HG03139 (cell line): ENCODE results near the gene AADACL3.
"Not testable (repeated sequence)": the region's sequence is repeated elsewhere in the genome, so short reads cannot be mapped to it uniquely, and the experiment has no call there.

Experiments
- ATAC-seq: cut with Tn5 transposase; IDR thresholded peaks from one replicate; pipeline ENCODE4 v1.9.1; 2021; ENCODE audit not compliant: unreplicated experiment

The AADACL3 gene, protein sequence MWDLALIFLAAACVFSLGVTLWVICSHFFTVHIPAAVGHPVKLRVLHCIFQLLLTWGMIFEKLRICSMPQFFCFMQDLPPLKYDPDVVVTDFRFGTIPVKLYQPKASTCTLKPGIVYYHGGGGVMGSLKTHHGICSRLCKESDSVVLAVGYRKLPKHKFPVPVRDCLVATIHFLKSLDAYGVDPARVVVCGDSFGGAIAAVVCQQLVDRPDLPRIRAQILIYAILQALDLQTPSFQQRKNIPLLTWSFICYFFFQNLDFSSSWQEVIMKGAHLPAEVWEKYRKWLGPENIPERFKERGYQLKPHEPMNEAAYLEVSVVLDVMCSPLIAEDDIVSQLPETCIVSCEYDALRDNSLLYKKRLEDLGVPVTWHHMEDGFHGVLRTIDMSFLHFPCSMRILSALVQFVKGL

GRCh38 chr1:12715896-12716437, at the start of gene AADACL3:
AADACL3 (plus strand) TSS chr1:12716110; CDS start chr1:12716177, 67 bp downstream.
- no peak for ATAC-seq

DNA sequence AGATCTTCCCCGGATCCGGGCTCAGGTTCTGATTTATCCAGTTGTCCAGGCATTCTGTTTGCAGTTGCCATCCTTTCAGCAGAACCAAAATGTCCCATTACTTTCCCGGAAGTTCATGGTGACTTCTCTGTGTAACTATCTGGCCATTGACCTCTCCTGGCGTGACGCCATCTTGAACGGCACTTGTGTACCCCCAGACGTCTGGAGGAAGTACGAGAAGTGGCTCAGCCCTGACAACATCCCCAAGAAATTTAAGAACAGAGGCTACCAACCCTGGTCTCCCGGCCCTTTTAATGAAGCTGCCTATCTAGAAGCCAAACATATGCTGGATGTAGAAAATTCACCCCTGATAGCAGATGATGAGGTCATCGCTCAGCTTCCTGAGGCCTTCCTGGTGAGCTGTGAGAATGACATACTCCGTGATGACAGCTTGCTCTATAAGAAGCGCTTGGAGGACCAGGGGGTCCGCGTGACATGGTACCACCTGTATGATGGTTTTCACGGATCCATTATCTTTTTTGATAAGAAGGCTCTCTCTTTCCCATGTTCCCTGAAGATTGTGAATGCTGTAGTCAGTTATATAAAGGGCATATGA, 49.7 kb upstream of the AADACL3 start:
- no peak for ATAC-seq

DNA sequence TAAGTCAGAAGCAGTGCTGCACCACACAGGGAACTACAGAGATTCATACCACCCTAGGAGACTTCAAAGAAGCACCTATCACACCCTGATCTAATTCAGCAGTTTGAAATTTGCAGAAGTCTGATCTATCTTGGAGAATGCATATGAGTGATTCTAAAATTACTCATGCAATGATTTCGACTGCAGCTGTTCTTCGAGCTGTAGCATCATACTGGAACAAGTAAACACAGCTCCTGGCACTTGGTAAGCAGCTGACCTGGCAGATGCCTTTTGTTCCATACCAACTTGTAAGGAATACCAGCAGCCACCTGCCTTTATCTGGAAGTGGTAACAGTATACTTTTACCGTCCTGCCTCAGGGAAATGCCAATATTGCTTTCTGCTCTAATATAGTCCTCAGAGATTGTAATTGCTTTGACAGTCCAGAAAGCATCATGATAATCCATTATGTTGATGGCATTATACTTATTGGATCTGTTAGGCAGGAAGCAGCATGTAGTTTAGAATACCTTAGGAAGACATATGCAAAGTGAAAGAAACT, 46.3 kb upstream of the AADACL3 start:
- ATAC-seq = no peak

DNA sequence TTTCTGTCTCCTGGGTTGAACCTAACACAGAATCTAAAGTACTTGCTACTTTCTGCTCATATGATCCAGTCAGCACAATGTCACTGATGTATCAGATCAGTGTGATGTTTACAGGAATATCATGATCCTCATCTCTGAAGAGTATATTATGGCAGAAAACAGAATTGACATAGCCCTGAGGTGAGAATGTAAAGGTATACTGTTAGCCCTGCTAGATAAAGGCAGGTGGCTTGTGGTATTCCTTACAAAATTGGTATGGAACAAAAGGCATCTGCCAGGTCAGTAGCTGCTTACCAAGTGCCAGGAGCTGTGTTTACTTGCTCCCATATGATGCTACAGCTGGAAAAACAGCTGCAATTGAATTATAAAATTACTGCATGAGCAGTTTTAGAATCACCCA, 41.6 kb upstream of the AADACL3 start:
- no peak for ATAC-seq

- not testable (repeated sequence) for ATAC-seq
Measured at GRCh38 chr1:12676122-12676521, 39.8 kb upstream of the AADACL3 start.

DNA sequence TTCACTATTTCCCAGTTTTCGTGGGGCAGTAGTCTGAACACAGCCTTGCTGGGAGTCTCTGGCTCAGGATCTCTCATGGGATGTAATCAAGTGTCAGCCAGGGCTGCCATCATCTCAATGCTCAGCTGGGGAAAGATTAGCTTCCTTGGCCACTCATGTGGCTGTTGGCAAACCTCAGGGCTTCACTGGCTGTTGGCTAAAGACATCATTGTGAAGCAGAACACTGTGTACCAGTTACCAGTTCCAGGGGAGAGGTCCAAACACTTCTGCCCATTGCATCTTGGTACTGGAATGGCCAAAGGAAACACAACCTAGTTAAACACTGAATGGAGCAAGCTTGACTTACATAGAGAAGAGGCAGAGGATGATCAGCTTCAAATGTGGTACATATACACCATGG, 38.3 kb upstream of the AADACL3 start:
- ATAC-seq = no peak

- ATAC-seq = no peak
Measured at GRCh38 chr1:12678350-12678749, 37.6 kb upstream of the AADACL3 start.

DNA sequence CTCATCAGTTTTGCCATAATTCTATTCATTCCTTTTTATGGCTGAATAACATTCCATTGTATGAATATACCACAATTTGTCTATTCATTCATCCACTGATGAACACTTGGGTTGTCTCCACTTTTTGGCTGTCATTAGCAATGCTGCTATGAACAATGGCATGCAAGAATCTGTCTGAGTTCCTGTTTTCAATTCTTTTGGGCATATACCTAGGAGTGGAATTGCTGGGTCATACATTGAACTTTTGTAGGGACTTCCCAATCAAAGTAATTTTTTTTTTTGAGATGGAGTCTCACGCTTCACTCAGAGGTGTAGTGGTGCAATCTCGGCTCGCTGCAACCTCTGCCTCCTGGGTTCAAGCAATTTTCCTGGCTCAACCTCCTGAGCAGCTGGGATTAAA, 37.1 kb upstream of the AADACL3 start:
- ATAC-seq = no peak

DNA sequence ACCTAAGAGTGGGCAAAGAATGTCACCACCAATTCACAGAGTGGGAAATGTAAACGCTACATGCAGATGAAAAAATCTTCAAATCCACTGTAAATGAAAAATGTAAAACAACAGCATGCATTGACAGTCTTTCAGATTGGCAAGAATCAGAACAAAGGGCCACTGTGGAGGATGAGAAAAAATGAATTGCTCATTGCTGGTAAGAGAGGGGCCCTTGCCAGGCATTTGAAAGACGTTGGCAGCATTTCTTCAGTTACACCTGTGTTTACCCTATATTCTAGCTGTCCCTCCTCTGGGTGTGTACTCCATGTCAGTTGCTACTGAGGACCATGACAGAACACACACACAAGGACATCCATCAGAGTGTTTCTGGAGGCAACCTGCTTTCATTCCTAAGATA, 25.8 kb upstream of the AADACL3 start:
- ATAC-seq = no peak

DNA sequence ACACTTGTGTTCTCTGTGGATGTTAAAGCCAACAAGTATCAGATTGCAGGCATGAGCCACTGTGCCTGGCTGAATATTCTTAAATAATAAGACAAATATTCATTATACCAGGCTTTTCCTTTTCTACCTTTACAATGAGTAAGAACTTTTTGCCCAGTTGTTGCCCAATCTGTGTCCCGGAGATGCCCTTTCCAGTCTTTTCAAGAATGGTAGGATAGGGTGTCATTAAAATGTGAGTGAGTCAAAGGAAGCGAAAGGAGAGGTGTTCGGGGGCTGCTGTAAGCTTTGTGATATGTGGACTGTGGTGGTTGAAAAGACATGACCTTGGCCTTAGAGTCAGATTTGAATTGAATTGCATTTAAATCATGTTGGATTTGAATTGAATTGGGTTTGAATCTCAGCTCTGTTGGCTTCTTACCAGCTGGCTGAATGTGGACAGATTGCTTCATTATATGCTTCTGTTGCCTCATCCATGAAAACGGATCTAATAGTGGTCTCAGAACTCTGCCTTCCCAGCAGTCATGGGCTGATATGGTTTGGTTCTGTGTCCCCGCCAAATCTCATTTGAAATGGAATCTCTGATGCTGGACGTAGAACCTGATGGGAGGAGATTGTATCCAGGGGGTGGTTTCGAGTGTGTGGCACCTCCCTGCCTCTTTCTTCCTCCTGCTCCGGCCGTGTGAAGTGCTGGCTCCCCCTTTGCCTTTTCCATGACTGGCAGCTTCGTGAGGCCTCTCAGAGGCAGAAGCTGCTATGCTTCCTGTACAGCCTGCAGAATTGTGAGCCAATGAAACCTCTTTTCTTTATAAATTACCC, 22.7 kb upstream of the AADACL3 start:
- ATAC-seq = no peak

GRCh38 chr1:12696658-12697057, 19.3 kb upstream of the AADACL3 start:
- ATAC-seq = no peak

DNA sequence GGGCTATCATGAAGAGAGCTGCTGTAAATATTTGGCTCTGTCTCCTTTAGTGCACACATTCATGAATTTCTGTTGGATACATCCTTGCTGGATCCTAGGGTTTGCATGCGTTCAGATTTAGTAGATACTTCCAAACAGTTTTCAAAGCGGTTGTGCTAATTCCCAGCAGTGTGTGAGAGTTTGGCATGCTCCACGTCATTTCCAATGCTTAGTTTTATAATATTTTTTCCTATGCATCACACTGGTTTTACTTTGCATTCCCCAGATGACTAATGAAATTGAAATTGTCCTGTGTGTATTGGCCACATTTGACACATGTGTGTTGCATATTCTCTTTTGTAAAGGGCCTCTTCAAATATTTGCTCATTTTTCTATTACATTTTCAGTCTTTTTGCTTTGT, 18.5 kb upstream of the AADACL3 start:
- ATAC-seq = no peak

DNA sequence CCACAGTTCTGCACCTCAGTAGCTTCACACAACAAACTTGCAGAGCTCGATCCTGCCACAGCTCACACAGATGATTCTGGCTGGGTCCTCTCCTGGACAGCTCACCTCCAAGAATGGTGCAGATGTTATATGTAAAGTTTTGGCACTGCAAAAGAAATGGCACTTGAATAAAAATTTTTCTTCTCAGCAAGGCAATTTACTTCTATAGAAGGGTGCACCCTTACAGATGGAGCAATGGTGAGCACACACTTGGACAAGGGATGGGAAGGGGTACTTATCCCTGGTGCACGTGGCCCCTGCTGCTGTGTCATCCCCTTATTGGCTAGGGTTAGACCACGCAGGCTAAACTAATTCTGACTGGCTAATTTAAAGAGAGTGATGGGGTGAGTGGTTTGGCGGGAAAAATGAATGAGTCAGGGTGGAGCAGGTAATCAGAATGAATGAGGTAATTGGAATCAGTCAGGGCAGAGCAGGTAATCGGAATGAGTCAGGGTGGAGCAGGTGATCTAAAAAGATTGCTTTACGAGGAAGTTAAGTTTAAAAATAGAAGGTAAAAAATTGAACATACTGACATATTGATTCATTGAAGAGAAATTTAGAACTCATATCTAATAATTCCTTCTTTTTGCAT, 12.0 kb upstream of the AADACL3 start:
- no peak for ATAC-seq

DNA sequence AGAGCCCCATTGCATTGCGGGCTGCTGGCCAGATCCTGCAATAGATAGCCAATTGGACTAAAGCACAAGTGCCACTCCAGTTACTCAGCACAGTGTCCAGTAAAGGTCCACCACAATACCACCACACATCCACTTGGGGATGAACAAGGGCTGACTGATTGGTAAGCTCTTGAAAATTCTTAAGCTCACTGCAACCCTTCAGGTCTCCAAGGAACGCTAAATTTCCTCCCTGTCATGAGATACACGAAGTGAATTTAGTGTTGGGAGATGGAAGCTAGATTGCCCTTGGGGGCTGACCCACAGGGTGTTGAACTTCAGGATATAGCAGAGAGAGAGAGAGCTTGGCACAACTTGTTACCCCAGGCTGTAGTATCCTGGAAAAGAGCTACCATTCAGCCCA, 9.8 kb upstream of the AADACL3 start:
- ATAC-seq = no peak

DNA sequence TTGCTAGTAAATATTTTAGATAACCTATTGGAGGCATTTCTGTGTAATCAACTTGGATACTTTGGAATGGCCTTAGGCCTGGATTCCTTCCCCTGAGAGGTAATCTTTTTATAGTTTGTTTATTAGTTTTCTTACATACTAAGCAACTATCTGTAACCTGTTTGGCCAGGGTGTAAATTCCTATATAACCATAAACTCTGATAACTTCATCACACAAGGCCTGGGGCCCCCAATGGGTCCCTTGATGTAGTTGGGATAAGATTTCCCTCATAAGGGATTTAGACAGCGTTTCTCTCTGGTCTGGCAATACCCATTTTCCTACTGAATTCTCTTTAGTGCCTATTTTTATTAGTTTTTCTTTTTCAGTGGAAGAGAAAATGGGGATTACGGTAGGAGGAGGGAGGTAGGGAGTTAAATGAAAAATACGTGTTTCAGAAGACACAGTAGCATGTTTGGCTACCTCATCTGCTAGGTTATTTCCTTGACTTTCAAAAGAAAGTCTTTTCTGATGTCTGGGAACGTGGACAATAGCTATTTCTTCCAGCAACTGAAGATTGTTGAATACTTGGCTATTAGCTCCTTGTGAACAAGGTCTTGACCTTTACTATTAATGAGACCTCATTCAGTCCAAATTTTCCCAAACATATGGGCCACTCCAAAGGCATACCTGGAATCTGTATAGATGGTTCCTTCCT, 7.4 kb upstream of the AADACL3 start:
- ATAC-seq = no peak

DNA sequence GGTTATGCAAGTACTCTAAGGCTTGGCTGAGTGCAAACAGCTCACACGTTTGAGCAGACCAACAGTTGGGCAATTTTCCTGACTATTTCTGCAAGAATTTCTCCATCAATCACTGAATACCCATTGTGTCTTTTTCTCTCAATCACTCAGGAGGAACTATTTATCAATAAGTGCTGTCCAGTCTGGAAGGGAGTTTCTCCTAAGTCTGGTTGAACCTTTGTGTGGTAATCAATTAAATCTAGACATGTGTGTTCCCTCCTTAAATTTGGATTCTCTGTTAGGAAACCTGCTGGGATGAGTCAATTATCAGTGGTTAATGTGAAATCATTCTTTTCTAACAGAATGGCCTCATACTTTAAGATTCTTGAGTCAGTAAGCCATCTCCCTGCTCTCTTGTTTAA, 6.8 kb upstream of the AADACL3 start:
- ATAC-seq = no peak

- ATAC-seq = no peak
Measured at GRCh38 chr1:12709696-12710095, 6.2 kb upstream of the AADACL3 start.

DNA sequence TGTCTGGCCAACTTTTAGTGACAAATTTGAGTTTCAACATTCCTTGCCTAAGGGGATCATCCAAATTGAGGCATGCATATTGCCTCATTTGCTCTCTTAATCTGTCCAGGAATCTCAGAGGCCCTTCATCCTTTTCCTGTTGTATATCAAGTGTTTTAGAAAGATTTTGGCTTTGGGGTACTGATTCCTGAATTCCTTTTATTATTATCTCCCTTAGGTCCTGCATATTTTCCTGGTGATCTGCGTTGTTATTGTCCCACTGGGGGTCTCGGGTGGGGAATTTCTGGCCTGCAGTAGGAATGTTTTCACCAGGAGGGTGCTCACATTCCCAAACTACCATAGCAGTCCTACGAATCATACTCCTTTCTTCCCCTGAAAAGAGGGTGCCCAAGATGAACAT, 4.4 kb upstream of the AADACL3 start:
- no peak for ATAC-seq

GRCh38 chr1:12712076-12712475, 3.8 kb upstream of the AADACL3 start:
- no peak for ATAC-seq

DNA sequence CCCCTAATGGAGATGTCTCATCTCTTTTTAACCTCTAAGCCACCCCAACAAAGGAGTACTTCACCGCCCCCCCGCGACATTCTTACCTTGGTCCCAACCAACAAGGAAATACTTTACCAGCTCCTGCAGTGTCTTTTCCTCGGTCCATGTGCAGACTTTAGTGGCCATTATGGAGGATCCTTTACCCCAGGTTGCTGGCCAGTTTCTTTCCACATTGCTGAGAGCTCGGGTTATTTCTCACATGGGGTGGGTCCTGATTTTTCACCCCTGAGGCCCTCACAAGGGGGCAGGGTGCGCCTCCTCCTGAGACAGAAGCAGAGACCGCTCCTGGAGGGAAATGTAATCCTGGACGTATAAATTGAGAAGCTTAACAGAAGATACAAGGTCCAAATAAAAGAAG, 3.0 kb upstream of the AADACL3 start:
- no peak for ATAC-seq
